Measurements from ENCODE around the gene ADAMTS19.

- TF ChIP-seq ZNF670 (CRISPR knock-in tag; IDR thresholded peaks at IDR 0.05; ENCODE audit: borderline replicate concordance) (no peak), XBP1 (CRISPR knock-in tag; IDR thresholded peaks at IDR 0.05) (no peak)
Measured at GRCh38 chr5:129746876-129747275, 286.8 kb downstream of the ADAMTS19 start.

All from HepG2 (cell line).